NCI-H2107 treated with DMSO at 0.1 percent for 48 hours (cell line): ENCODE results near the gene RBP3.

ENCODE experiments used
- DNase-seq: peaks from one replicate; lab custom pipeline; 2025; ENCODE audit not compliant: unreplicated experiment; lab: John Stamatoyannopoulos, UW

The RBP3 gene

DNA sequence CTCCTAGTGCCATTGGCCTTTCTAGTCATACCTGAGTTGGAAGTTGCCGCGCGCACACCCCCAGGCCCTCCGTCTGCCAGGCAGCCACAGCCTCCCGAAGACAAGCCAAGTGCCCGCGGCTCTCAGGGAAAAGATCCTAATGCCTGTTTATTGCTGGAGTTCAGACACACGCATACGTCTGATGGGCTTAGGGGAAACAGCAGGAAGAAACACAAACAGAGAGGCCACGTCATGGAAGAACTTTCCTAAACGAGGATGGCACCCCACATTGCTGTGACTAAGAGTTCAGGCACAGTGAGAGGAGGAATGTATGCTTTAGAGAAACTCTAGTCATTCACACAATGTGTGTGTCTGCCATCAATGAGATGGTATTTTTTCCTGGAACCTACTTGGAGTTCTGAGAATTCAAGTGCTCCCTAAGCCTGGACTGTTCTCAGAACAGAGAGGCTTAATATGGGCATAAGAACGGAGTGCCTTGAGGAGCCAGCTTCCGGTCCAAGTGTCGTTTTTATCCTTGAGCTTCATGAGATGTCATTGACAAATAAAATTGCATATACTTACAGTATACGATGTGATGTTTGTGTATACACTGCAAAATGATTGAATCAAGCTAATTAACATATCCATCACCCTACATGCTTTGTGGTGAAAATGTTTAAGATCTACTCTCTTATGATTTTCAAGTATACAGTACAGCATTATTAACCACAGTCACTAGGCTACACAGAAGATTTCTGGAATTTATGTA lies 11.6 kb upstream of the RBP3 start:
- DNase-seq: no peak

DNA sequence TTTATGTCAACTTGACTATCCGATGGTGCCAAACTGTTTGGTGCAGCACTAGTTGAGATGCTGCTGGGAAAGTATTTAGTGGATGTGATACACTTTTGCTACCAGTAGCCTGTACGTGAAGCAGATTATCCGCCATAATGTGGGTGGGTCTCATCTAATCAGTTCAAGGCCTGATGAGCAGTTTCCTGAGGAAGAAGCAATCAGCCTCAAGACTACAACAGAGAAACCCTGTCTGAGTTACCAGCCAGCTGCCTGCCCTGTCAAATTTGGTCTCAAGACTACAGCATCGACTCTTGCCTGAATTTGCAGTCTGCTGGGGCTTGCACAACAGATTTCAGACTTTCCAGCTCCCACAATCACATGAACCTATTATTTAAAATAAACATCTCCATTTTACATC lies 10.9 kb upstream of the RBP3 start:
- DNase-seq: no peak

DNA sequence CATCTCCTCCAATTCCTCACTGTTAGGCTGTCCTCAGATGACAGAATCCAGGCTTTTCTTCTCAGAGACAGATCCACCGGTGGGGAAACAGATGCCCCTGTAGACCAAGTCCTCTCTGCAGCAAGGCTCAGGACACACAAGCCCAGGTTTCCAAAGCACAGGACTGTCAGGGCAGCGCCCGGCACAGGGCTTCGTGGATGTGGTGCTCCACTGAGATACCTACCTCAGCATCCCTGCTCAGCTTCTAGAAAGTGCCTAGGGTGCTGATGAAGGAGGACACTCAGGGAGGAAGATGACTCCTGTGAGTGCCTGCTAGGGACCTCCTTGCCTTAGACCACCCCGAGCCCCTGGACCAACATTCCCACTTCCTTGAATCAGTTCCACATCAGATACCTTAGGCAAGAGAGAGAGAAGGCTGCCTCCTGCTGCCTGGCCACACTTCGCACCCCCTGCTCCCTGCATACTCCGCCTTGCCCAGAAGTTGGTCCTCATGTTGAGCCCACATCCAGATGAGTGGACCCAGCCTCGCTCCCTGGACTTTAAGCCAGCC lies 8.9 kb upstream of the RBP3 start:
- DNase-seq: no peak

DNA sequence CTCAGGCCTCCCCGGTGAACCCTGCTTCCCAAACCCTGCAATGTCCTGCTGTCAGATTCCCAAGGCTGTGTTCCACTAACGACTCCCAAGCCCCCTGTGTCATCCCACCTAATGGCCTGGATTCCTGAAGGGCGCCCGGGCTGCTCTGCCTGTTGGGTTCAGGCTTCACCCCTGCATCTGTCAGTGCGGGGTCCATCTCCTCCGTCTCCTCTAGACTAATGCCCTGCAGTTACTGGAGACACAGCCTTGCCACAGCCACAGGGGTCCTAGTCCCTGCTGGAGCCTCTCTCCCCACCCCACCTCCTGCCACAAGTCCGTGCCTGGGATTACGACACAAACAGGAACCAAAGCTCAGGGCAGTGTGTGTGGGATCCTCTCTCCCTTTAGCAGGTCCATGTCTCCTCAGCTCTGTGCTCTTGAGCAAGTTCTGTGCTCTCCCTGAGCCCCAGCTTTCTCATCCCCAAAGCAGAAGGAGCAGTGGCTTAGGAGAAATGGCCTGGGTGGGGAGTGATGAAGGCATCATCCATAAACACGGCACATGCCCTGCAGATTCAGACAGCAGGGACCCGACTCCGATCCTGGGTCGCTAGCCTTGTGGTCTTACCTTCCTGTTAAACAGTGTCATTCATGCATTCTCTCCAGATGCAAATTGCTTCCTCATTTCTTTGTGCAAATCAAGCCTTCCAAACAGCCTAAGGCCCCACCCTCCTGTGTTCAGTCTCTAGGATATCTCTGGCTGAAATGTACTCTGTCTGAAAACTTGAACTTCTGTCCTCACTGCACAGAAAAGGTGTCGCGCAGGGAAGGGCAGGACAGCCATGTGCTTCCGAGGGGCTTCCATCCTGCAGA lies 8.2 kb upstream of the RBP3 start:
- no peak for DNase-seq

DNA sequence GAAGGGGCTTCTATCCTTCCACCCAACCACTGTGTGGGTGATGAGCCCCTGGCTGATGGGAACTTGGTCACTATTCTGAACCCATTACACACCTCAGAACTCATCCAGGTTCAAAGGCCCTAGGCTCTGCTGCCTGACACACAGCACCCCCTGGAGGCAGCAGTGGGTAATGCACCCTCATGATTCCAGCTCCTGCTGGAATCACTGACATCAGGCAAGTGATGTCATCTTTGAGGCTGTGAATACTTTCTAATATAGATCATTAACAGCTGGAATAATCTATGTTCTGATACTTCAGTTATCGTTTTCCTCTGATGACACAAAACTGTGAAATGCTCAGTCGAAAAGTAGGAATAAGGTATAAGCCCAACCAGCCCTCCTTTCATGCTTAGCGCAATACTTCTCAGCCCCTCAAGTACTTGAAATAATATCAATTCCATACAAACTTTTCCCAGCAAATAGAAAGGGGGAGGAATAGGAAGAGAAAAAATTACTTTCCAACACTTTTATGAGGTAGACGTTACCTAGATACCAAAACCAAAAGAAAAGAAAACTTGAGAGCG lies 7.5 kb upstream of the RBP3 start:
- peak; percentile 0 for DNase-seq

DNA sequence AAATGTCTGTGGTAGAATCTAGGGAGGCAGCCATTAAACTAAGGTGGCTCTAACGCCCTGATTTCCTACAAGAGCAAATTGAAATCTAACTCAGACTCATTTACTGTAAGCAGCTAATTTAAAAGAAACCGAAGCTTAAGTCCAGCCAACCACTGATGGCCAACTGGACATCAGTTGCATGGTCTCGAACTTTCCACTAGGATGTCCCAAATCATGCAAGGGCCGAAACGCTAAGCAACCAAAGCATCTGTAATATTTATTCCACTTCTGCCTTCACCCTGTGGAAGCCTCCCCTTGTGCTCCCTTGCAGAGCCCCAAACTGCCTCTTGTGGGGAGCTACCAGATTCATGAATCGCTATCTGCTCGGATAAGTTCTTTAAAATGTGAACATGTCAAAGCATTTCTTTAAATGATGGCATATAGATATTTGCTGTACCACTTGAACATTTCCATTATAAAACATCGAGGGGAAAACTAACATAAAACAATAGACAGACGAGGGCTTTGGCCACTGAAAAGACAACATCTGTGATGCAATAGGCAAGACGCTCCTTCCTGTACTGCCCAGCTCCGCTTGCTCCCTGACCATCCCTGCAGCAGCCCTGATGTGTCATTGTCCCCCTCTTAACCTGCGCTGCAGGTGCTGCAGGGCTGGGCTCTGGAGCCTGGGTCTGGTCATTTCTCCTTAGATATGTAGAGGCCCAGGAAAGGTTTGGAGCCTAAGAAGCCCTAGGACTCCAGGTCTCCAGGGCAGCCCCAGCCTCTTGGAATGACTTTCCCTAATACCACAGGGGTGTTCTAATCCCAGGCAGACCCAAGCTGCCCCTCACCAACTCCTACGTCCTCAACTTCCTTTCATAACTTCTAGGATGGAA lies 2.9 kb upstream of the RBP3 start:
- no peak for DNase-seq

DNA sequence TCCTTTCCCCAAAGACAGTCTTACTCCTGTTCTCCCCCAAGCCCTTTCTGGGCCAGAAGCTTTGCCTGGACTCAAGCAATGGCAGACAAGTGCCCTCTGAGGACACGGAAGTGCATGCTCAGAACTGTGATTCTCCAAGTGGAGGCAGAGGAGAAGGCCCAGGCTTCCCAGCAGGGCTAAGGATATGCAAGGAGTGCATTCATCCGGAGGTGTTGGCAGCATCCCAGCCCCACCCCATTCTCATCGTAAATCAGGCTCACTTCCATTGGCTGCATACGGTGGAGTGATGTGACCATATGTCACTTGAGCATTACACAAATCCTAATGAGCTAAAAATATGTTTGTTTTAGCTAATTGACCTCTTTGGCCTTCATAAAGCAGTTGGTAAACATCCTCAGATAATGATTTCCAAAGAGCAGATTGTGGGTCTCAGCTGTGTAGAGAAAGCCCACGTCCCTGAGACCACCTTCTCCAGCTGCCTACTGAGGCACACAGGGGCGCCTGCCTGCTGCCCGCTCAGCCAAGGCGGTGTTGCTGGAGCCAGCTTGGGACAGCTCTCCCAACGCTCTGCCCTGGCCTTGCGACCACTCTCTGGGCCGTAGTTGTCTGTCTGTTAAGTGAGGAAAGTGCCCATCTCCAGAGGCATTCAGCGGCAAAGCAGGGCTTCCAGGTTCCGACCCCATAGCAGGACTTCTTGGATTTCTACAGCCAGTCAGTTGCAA lies 1.4 kb upstream of the RBP3 start:
- no peak for DNase-seq

DNA sequence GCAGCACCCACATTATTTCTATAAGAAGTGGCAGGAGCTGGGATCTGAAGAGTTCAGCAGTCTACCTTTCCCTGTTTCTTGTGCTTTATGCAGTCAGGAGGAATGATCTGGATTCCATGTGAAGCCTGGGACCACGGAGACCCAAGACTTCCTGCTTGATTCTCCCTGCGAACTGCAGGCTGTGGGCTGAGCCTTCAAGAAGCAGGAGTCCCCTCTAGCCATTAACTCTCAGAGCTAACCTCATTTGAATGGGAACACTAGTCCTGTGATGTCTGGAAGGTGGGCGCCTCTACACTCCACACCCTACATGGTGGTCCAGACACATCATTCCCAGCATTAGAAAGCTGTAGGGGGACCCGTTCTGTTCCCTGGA lies 874 bp upstream of the RBP3 start:
- no peak for DNase-seq

DNA sequence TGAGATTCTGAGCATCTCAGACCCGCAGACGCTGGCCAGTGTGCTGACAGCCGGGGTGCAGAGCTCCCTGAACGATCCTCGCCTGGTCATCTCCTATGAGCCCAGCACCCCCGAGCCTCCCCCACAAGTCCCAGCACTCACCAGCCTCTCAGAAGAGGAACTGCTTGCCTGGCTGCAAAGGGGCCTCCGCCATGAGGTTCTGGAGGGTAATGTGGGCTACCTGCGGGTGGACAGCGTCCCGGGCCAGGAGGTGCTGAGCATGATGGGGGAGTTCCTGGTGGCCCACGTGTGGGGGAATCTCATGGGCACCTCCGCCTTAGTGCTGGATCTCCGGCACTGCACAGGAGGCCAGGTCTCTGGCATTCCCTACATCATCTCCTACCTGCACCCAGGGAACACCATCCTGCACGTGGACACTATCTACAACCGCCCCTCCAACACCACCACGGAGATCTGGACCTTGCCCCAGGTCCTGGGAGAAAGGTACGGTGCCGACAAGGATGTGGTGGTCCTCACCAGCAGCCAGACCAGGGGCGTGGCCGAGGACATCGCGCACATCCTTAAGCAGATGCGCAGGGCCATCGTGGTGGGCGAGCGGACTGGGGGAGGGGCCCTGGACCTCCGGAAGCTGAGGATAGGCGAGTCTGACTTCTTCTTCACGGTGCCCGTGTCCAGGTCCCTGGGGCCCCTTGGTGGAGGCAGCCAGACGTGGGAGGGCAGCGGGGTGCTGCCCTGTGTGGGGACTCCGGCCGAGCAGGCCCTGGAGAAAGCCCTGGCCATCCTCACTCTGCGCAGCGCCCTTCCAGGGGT lies 703 bp downstream of the RBP3 start:
- DNase-seq: no peak

DNA sequence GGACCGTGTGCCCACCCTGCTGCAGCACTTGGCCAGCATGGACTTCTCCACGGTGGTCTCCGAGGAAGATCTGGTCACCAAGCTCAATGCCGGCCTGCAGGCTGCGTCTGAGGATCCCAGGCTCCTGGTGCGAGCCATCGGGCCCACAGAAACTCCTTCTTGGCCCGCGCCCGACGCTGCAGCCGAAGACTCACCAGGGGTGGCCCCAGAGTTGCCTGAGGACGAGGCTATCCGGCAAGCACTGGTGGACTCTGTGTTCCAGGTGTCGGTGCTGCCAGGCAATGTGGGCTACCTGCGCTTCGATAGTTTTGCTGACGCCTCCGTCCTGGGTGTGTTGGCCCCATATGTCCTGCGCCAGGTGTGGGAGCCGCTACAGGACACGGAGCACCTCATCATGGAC lies 1.4 kb downstream of the RBP3 start:
- DNase-seq: no peak

DNA sequence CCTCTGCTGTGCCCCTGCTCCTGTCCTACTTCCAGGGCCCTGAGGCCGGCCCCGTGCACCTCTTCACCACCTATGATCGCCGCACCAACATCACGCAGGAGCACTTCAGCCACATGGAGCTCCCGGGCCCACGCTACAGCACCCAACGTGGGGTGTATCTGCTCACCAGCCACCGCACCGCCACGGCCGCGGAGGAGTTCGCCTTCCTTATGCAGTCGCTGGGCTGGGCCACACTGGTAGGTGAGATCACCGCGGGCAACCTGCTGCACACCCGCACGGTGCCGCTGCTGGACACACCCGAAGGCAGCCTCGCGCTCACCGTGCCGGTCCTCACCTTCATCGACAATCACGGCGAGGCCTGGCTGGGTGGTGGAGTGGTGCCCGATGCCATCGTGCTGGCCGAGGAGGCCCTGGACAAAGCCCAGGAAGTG lies 1.8 kb downstream of the RBP3 start:
- no peak for DNase-seq

DNA sequence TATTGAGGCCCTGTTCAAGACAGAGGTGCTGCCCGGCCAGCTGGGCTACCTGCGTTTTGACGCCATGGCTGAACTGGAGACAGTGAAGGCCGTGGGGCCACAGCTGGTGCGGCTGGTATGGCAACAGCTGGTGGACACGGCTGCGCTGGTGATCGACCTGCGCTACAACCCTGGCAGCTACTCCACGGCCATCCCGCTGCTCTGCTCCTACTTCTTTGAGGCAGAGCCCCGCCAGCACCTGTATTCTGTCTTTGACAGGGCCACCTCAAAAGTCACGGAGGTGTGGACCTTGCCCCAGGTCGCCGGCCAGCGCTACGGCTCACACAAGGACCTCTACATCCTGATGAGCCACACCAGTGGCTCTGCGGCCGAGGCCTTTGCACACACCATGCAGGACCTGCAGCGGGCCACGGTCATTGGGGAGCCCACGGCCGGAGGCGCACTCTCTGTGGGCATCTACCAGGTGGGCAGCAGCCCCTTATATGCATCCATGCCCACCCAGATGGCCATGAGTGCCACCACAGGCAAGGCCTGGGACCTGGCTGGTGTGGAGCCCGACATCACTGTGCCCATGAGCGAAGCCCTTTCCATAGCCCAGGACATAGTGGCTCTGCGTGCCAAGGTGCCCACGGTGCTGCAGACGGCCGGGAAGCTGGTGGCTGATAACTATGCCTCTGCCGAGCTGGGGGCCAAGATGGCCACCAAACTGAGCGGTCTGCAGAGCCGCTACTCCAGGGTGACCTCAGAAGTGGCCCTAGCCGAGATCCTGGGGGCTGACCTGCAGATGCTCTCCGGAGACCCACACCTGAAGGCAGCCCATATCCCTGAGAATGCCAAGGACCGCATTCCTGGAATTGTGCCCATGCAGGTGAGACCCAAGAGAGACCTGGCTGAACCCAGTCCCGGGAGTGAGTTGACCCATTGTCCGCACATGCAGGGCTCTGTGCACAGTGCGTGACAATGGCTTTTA lies 2.8 kb downstream of the RBP3 start:
- no peak for DNase-seq

DNA sequence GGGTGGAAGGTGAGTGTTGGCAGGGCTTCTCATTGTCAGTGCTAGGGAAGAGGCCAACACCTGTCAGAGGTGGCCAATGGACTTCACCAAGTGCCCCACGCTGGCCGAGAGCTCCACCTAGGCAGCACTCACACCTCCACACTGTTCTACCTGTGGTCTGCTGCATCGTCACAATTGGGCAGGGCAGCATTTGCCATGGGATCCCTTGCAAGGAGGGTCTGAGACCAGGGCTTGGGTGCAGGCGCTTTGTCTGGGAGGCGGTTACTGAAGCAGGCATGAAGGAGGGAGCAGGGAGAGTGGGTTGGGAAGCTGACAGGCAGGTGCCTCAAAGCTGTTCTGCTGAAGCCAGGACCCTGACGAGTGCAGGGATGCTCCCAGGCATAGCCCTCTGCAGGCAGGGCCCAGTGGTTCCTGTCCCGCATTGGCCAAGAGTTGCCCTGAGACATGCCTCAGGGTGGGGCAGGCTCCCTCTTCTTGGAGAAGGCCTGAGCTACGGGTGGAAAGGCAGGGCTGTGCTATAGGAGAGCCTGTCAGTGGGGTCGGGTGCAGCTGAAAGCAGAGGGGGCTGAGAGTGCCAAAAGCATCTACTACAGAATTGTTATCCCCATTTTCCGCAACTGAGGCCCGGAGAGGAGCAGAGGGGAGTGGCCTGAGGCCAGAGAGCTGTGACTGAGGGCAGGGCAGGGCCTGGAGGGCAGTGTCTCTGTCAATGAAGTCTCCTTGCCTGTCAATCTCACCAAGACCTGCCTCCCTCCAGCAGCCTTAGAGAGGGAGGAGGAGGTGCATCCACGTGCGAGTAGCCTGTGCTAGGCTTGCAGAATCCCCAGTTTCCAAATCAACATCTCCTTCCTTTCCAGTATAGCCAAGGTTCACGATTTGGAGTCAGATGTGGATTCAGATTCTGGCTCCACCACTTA lies 4.0 kb downstream of the RBP3 start:
- DNase-seq: no peak

DNA sequence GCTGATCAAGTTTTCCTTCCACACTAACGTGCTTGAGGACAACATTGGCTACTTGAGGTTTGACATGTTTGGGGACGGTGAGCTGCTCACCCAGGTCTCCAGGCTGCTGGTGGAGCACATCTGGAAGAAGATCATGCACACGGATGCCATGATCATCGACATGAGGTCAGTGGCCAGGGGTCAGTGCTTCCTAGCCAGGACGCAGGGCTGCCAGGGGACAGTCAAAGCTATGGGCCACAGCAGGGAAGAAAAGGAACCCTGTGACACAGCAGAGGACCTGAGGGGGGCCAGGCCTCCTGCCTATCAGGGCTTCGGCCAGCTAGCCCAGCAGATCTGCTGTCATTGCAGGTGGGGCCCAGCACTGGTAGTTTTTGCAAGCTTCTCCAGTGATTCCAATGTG lies 5.2 kb downstream of the RBP3 start:
- DNase-seq: no peak

DNA sequence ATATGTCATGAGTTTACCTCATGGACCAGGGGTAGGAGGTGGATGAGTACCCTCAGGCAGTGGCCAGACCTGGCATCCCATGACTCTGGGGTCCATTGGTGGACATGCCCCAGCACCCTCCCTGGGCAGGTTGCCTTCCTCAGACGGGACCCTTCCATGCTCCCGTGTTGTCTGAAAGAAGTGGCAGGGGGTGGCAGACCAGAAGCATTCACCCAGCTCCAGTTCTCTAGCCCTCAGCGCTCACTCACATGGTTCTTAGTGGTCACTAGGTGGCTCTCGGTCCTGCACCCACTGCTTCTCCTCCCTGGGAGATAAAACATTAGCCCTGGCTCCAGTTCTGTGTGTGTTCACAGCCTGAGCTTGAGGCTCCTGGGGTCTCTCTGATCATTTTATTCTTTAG lies 6.0 kb downstream of the RBP3 start:
- DNase-seq: no peak

DNA sequence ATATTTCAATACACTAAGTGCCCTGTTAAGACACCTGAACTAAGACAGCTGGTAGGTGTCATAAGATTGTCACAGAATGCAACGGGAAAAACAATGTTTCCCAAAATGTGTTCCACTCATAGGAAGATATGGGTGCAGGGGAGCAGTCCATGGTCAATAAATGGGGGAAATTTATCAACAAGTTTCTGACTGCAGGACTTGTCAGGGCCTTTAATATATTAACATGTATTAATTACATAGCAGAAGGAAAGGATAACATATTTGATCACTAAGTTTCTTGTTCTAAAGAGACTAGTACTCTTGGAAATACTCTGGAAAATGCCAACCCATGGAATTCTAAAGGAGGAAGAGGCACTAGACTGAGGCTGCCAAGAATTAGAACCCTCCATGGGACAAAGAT lies 6.7 kb downstream of the RBP3 start:
- DNase-seq: no peak

DNA sequence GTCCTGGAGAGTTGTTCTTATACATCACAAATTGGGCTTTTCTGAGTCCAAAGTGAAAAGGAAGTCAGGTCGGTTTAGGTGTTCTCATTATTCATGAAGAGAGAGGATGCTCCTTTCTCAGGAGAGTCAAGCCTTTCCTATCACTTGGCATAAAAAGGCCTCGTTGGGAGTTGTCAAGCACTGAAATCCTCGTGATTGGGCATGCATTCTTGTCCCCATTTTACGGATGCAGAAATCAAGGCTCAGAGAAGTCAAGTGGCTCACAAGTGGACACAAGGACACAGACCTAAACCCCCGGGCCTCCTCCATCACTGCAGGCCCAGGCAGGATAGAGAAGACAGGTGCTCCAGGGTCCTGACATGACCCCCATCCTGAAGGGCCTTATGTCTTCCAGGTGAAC lies 8.5 kb downstream of the RBP3 start:
- DNase-seq: no peak
